GM11168 (cell line): Measurements from ENCODE around the gene NRXN3.

Experiments used
- in situ Hi-C: fragments of 300-500 bp; cut with MboI; formaldehyde crosslinking; loops from one replicate; pipeline ENCODE4 v1.12.0; 2022; ENCODE audit warnings: low sequenced_read_pairs; ENCODE audit not compliant: unreplicated experiment

The NRXN3 gene

GRCh38 chr14:79562185-79562584 is 1392.0 kb downstream of the NRXN3 start:
- in situ Hi-C loops: no loop called here

GRCh38 chr14:79564371-79564770 is 1394.2 kb downstream of the NRXN3 start:
- in situ Hi-C loops: no loop called here

GRCh38 chr14:79567306-79567705 is 1397.1 kb downstream of the NRXN3 start:
- in situ Hi-C loops: no loop called here

- in situ Hi-C loops: no loop called here
Measured at GRCh38 chr14:79568594-79568993, 1398.4 kb downstream of the NRXN3 start.

- in situ Hi-C loops: no loop called here
Measured at GRCh38 chr14:79569072-79569471, 1398.9 kb downstream of the NRXN3 start.

- in situ Hi-C loops: no loop called here
Measured at GRCh38 chr14:79570648-79571047, 1400.5 kb downstream of the NRXN3 start.

GRCh38 chr14:79571366-79571765 is 1401.2 kb downstream of the NRXN3 start:
- in situ Hi-C loops: no loop called here

- in situ Hi-C loops: no loop called here
Measured at GRCh38 chr14:79573486-79573885, 1403.3 kb downstream of the NRXN3 start.

- in situ Hi-C loops: no loop called here
Measured at GRCh38 chr14:79575032-79575431, 1404.9 kb downstream of the NRXN3 start.

GRCh38 chr14:79576424-79576823 is 1406.3 kb downstream of the NRXN3 start:
- in situ Hi-C loops: no loop called here

- in situ Hi-C loops: no loop called here
Measured at GRCh38 chr14:79578470-79578869, 1408.3 kb downstream of the NRXN3 start.

- in situ Hi-C loops: no loop called here
Measured at GRCh38 chr14:79580414-79580813, 1410.2 kb downstream of the NRXN3 start.

GRCh38 chr14:79580906-79581305 is 1410.7 kb downstream of the NRXN3 start:
- in situ Hi-C loops: no loop called here

- in situ Hi-C loops: no loop called here
Measured at GRCh38 chr14:79581912-79582576, 1411.9 kb downstream of the NRXN3 start.

- in situ Hi-C loops: no loop called here
Measured at GRCh38 chr14:79583738-79584408, 1413.7 kb downstream of the NRXN3 start.

GRCh38 chr14:79584679-79585078 is 1414.5 kb downstream of the NRXN3 start:
- in situ Hi-C loops: no loop called here

- in situ Hi-C loops: no loop called here
Measured at GRCh38 chr14:79585845-79586244, 1415.7 kb downstream of the NRXN3 start.

GRCh38 chr14:79586416-79586815 is 1416.2 kb downstream of the NRXN3 start:
- in situ Hi-C loops: no loop called here

- in situ Hi-C loops: no loop called here
Measured at GRCh38 chr14:79586989-79587598, 1416.9 kb downstream of the NRXN3 start.

- in situ Hi-C loops: no loop called here
Measured at GRCh38 chr14:79587875-79588274, 1417.7 kb downstream of the NRXN3 start.

- in situ Hi-C loops: no loop called here
Measured at GRCh38 chr14:79588398-79588797, 1418.2 kb downstream of the NRXN3 start.

- in situ Hi-C loops: no loop called here
Measured at GRCh38 chr14:79596551-79596950, 1426.4 kb downstream of the NRXN3 start.
